Subcutaneous adipose tissue (tissue), 4 donors: ENCODE measurements around the gene WWC1. TPM values are rescaled to one million over a fixed set of nuclear protein-coding genes. Genes with fewer than 3 reads are reported as not detected.

Experiments
- total RNA-seq, 4 donors: library from RNA; depleted of rRNA; stranded (reverse); fragments of >200 nt; gene quantifications; one replicate each; pipeline ENCODE4 v1.1.0, GENCODE V29; 2016
- TF ChIP-seq, protein P1 (sequence below): fragments of 450-650 bp; IDR thresholded peaks from one replicate; pipeline ENCODE4 v1.5.1; 2016; ENCODE audit warnings: low read depth, mild to moderate bottlenecking, control low read depth, antibody characterized with exemption, moderate library complexity

Gene WWC1
- total RNA-seq, 4 donors from 2014 or later, result 0.34 to 5.1 (median 1.1) TPM; not detected in 1

DNA sequence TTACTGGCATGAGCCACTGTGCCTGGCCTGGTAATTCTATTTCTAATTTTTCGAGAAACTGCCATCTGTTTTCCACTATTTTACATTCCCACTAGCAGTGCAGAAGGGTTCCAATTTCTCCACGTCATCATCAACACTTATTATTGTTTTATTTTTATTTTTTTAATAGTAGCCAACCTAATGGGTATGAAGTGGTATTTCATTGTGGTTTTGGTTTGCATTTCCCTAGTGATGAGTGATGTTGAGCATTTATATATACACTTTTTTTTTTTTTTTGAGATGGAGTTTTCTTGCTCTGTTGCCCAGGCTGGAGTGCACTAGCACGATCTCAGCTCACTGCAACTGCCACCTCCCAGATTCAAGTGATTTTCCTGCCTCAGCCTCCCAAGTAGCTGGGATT is 28.3 kb downstream of the WWC1 start:
- TF ChIP-seq, protein P1, sequence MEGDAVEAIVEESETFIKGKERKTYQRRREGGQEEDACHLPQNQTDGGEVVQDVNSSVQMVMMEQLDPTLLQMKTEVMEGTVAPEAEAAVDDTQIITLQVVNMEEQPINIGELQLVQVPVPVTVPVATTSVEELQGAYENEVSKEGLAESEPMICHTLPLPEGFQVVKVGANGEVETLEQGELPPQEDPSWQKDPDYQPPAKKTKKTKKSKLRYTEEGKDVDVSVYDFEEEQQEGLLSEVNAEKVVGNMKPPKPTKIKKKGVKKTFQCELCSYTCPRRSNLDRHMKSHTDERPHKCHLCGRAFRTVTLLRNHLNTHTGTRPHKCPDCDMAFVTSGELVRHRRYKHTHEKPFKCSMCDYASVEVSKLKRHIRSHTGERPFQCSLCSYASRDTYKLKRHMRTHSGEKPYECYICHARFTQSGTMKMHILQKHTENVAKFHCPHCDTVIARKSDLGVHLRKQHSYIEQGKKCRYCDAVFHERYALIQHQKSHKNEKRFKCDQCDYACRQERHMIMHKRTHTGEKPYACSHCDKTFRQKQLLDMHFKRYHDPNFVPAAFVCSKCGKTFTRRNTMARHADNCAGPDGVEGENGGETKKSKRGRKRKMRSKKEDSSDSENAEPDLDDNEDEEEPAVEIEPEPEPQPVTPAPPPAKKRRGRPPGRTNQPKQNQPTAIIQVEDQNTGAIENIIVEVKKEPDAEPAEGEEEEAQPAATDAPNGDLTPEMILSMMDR, result no peak

DNA sequence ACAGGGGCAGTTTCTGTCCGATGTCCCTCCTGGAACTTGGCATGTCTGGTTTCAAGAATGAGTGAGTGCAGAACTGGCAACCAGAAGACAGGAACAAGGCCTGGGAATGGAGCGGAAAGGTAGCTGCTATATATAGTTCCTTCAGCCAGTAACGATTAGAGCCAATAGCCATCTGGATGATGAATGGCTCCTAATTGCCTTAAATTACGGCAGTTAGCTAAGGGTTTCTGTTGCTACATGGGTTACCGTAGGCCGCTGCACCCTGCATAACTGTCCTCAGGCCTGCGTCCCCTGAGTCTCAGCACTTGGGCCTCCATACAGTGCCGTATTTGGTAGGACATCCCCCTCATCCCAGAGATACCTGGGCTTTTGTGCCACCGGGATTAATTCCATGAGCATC is 29.4 kb downstream of the WWC1 start:
- TF ChIP-seq, protein P1, result no peak

DNA sequence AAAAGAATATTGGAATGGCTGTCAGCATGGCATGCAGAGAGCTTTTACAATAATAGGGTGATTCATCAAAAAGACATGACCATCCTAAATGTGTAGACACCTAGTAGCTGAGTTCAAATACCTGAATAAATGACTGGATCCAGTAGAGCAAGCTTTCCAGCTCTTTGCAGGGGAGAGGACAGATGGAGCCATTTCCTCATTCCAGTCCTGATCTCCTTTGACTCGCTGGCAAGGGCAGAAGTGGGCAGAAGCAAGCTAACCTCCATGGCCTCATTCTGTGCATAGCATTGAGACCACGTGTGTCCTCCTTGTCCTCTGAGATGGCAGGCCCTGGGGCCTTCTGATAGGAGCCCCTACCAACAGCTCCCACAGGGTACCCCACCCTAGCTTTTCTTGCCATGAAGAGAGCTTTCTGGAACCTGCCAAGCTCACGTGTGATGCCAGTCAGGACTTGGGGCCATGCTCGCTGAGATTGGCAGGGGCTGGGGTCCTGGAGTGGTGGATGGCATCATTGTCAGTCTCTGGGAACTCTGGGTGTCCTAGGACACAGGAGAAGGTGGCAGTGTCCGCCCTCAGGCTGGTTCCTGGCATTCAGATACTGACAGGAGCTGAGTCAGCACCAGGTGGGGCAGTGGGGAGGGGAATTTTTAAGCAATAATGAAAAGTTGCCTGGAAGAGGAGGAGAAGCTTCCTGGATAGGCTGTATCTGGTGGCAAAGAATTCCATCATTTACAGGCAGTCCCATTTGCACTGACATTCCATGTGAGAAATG is 33.6 kb downstream of the WWC1 start:
- TF ChIP-seq, protein P1, result no peak

DNA sequence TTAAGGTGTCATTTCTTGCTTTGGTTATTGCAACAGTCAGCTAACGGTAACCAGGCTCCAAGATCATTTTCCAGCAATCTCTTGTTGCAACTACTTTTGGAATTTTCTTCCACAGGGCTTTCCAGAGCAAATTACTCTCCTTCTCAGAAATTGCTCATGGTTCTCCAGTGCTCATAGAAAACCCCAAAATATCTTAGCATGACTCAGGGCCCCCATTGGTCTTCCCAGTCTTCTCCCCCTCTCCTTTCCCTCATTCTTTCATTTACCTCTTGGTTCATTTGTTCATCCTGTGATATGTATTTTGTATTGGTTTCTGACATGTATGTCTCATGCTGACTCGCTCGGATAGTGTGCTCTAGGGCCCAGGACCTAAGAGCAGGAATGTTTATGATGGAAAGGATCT is 35.6 kb downstream of the WWC1 start:
- TF ChIP-seq, protein P1, result no peak

DNA sequence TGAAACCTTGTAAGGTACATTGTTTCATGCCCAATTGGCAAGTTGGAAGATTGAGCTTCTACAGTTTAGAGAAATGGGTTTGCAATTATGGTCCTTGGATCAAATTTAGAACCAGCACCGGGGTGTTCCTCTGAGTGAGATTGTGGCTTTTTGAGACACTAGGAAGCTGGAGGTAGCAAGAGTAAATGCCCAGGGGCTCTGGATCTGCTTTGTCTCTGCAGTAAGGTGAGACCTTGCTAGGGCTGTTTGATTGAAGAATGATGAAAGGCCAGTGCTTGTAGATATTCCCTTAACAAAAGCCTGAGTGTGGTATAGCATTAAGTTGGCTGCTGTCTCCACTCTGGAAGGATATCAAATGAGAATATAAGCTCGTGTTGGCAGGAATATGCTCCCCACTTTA is 36.0 kb downstream of the WWC1 start:
- TF ChIP-seq, protein P1, result no peak

DNA sequence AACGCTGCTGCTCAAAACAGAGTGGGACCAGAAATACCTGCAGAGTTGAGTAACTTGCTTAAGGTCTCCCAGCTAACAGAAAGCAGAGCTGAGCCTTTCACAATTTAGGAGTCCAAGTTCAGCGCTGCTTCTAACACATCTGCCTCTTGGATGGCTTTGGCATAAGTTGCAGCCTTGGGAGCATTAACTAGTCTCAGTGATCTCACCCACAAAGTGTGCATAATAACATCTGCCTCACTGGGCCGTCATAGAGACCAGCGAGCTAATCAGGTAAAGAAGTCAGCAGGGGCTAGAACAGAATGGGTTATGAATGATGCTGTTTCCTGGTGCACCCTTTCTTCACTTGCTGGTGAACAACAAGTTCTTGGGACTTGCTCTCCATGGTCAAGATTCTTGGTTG is 36.5 kb downstream of the WWC1 start:
- TF ChIP-seq, protein P1, result no peak

DNA sequence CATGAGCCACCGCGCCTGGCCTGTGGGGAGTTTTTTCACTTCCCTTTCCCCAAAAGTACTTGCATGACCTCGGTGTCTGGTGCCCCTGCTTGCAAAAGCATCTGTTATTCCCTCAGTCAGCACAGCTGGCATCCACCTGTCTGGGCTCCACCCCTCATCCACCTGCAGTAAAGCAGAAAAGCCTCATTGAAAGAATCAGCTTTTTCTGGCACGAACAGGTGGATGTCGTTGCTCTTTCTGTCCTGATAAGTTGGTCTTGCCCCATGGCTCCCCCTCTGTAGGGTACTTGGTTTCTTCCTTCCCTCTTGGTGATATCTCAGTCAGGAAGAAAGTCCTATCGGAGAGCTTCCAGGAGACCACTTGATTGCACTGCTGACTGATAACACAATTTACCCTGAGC is 37.4 kb downstream of the WWC1 start:
- TF ChIP-seq, protein P1, result no peak
